OCI-LY1 (cell line): ENCODE data around the gene FHOD3.

ENCODE experiments used
- H2AFZ ChIP-seq: fragments of 200-600 bp; sonication (generic), shearing (Covaris generic); 2 replicates; pipeline ENCODE4 v1.6.0; 2014; ENCODE audit warnings: antibody characterized with exemption, mild to moderate bottlenecking, low read length
- H3F3A ChIP-seq: fragments of 200-600 bp; sonication (generic), shearing (Covaris generic); 2 replicates; pipeline ENCODE4 v1.6.0; 2014; ENCODE audit warnings: mild to moderate bottlenecking, antibody characterized with exemption, low read length, moderate library complexity; ENCODE audit not compliant: insufficient read depth
- H3K27ac ChIP-seq: fragments of 200-600 bp; sonication (generic); 2 replicates; pipeline ENCODE4 v1.5.1; 2014; ENCODE audit warnings: low read length, mixed run types, mild to moderate bottlenecking, low read depth; ENCODE audit not compliant: poor library complexity, severe bottlenecking
- H3K27me3 ChIP-seq: fragments of 200-600 bp; sonication (generic); 2 replicates; pipeline ENCODE4 v1.6.0; 2014; ENCODE audit warnings: antibody characterized with exemption, mild to moderate bottlenecking, low read length, moderate library complexity; ENCODE audit not compliant: insufficient read depth
- H3K36me3 ChIP-seq: fragments of 200-600 bp; sonication (generic); 2 replicates; pipeline ENCODE4 v1.6.1; 2014; ENCODE audit warnings: mild to moderate bottlenecking, antibody characterized with exemption, low read length, moderate library complexity, mixed read lengths; ENCODE audit not compliant: insufficient read depth
- H3K4me1 ChIP-seq: fragments of 200-600 bp; sonication (generic); 2 replicates; pipeline ENCODE4 v1.5.1; 2014; ENCODE audit warnings: mild to moderate bottlenecking, low read length, moderate library complexity; ENCODE audit not compliant: insufficient read depth, severe bottlenecking
- H3K4me2 ChIP-seq: fragments of 200-600 bp; sonication (generic), shearing (Covaris generic); 2 replicates; pipeline ENCODE4 v1.6.1; 2014; ENCODE audit warnings: low read length
- H3K4me3 ChIP-seq: fragments of 200-600 bp; sonication (generic); 2 replicates; pipeline ENCODE4 v1.5.1; 2014; ENCODE audit warnings: low read length, low read depth, mild to moderate bottlenecking, mixed read lengths; ENCODE audit not compliant: poor library complexity, severe bottlenecking
- H3K79me2 ChIP-seq: fragments of 200-600 bp; shearing (Covaris generic); 2 replicates; pipeline ENCODE4 v1.6.1; 2016; ENCODE audit warnings: mixed run types, low read length, mixed read lengths; ENCODE audit not compliant: insufficient read depth
- H3K9ac ChIP-seq: fragments of 200-600 bp; sonication (generic), shearing (Covaris generic); 2 replicates; pipeline ENCODE4 v1.6.1; 2014; ENCODE audit warnings: mild to moderate bottlenecking, low read length, mixed read lengths
- H3K9me2 ChIP-seq: fragments of 200-600 bp; sonication (generic), shearing (Covaris generic); 2 replicates; pipeline ENCODE4 v1.6.1; 2014; ENCODE audit warnings: low read depth, mild to moderate bottlenecking, low read length, mixed read lengths
- H3K9me3 ChIP-seq: fragments of 200-600 bp; shearing (Covaris generic); 2 replicates; pipeline ENCODE4 v1.6.1; 2014; ENCODE audit warnings: low read length, mixed read lengths
- H4K20me1 ChIP-seq: fragments of 200-600 bp; sonication (generic), shearing (Covaris generic); 2 replicates; pipeline ENCODE4 v1.6.0; 2016; ENCODE audit warnings: mild to moderate bottlenecking, low read length; ENCODE audit not compliant: insufficient read depth
- CTCF ChIP-seq: fragments of 200-600 bp; sonication (generic), shearing (Covaris generic); IDR thresholded peaks from 2 replicates; pipeline ENCODE4 v1.5.1; 2017; ENCODE audit warnings: mild to moderate bottlenecking, antibody characterized with exemption, low read length, moderate library complexity, mixed read lengths
- EZH2 ChIP-seq: fragments of 200-600 bp; sonication (generic), shearing (Covaris generic); IDR thresholded peaks from 2 replicates; pipeline ENCODE4 v1.8.0; 2017; ENCODE audit warnings: borderline replicate concordance, mixed run types, mild to moderate bottlenecking, antibody characterized with exemption, low read length, moderate library complexity, mixed read lengths

The FHOD3 gene

DNA sequence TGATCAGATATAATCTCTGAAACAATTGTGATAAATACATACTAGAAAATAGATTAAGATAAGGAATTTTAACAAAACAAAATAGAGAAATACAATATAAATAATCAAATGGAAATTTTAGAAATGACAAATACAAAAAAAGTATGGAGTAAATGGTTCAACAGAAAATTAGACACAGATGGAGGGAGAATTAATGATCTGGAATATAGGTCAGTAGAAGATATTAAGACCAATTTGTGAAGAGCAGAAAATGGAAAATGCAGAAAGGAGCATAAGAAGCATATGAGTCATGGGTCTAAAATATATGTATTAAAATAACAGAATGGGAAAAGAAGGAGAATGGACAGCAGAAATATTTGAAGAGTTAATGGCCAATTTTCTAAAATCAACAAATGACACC is 44.4 kb downstream of the FHOD3 start:
- Histone ChIP-seq H3F3A (no peaks in the 10 kb centered on the region), H3K9me3 (no peaks in the 10 kb centered on the region), H3K27me3 (no peaks in the 10 kb centered on the region), H4K20me1 (no peaks in the 10 kb centered on the region), H3K4me3 (no peak overlapping the region), H3K4me2 (no peak overlapping the region), H3K36me3 (no peaks in the 10 kb centered on the region), H3K27ac (no peak overlapping the region), H2AFZ (no peak overlapping the region), H3K4me1 (no peaks in the 10 kb centered on the region), H3K9me2 (no peaks in the 10 kb centered on the region), H3K9ac (no peak overlapping the region), H3K79me2 (no peaks in the 10 kb centered on the region)
- TF ChIP-seq EZH2 (no peak), CTCF (no peak)

DNA sequence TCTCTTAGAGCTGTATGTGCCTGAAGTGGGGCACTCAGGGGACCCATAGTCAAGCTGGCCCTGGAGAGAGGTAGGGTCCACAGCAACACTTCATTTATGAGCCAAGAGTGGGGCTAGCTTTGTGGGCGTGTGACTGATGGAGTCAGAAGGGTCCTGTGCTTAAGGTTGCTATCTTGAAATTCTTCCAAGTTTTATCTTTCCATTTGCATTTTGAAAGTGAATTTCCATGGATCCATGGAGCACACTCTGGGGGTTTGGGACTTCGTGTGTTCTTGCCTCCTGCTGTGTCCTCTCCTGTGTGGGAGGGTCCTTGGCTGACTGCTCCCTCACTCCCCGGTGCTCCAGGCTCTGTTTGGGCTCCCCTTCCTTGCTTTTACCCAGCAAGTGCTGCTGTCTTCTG is 50.8 kb downstream of the FHOD3 start:
- TF ChIP-seq CTCF = no peak
- no peak for TF ChIP-seq EZH2
- no peak overlapping the region for H2AFZ ChIP-seq
- H3K27ac ChIP-seq = no peak overlapping the region
- no peaks in the 10 kb centered on the region for H3K9me2 ChIP-seq
- no peaks in the 10 kb centered on the region for H4K20me1 ChIP-seq
- no peak overlapping the region for H3K4me3 ChIP-seq
- no peaks in the 10 kb centered on the region for H3F3A ChIP-seq
- H3K4me2 ChIP-seq = no peak overlapping the region
- no peak overlapping the region for H3K9ac ChIP-seq
- no peaks in the 10 kb centered on the region for H3K4me1 ChIP-seq
- H3K36me3 ChIP-seq = no peaks in the 10 kb centered on the region
- H3K9me3 ChIP-seq = no peaks in the 10 kb centered on the region
- H3K27me3 ChIP-seq = peaks cover 6% of the 10 kb centered on the region; the same call in 1 of the 2 replicates
- H3K79me2 ChIP-seq = no peaks in the 10 kb centered on the region

GRCh38 chr18:36348971-36349417 is 51.5 kb downstream of the FHOD3 start:
- Histone ChIP-seq H3K9me3 (no peaks in the 10 kb centered on the region), H4K20me1 (no peaks in the 10 kb centered on the region), H3K36me3 (no peaks in the 10 kb centered on the region), H3K4me3 (no peak overlapping the region), H3K4me1 (no peaks in the 10 kb centered on the region), H3K9me2 (no peaks in the 10 kb centered on the region), H3K27me3 (peaks cover 6% of the 10 kb centered on the region; the same call in 1 of the 2 replicates), H2AFZ (no peak overlapping the region), H3F3A (no peaks in the 10 kb centered on the region), H3K4me2 (no peak overlapping the region), H3K79me2 (no peaks in the 10 kb centered on the region), H3K27ac (no peak overlapping the region), H3K9ac (no peak overlapping the region)
- TF ChIP-seq CTCF (no peak), EZH2 (no peak)
